H9 (cell line): ENCODE results near the gene GALNT2. TPM values are rescaled to one million over a fixed set of nuclear protein-coding genes. Genes with fewer than 3 reads are reported as not detected.

Source experiments
- DNase-seq: peaks from one replicate; pipeline ENCODE4 v3.0.0-alpha.2; 2017
- H2AFZ ChIP-seq: one replicate; pipeline ENCODE4 v1.6.1; 2013; ENCODE audit warnings: mild to moderate bottlenecking, low read length, control low read depth, moderate library complexity
- H2AK5ac ChIP-seq: 2 replicates; pipeline ENCODE4 v1.6.1; 2013; ENCODE audit warnings: low read length, control low read depth, mixed read lengths; ENCODE audit not compliant: insufficient read length
- H2BK120ac ChIP-seq: one replicate; pipeline ENCODE4 v1.6.1; 2013; ENCODE audit warnings: low read depth, mild to moderate bottlenecking, low read length, control low read depth, inconsistent platforms; ENCODE audit not compliant: poor library complexity, severe bottlenecking
- H2BK12ac ChIP-seq: 2 replicates; pipeline ENCODE4 v1.6.1; 2013; ENCODE audit warnings: low read length, control low read depth, mixed read lengths, low read depth; ENCODE audit not compliant: insufficient read length
- H2BK15ac ChIP-seq: 2 replicates; pipeline ENCODE4 v1.6.1; 2013; ENCODE audit warnings: low read depth, low read length, control low read depth
- H2BK20ac ChIP-seq: one replicate; pipeline ENCODE4 v1.6.1; 2013; ENCODE audit warnings: low read depth, mild to moderate bottlenecking, low read length, control low read depth, inconsistent platforms; ENCODE audit not compliant: poor library complexity, severe bottlenecking
- H2BK5ac ChIP-seq: 2 replicates; pipeline ENCODE4 v1.6.1; 2013; ENCODE audit warnings: low read length, control low read depth, mixed read lengths; ENCODE audit not compliant: insufficient read length
- H3K14ac ChIP-seq: 2 replicates; pipeline ENCODE4 v1.6.1; 2013; ENCODE audit warnings: low read length, control low read depth; ENCODE audit not compliant: insufficient read depth
- H3K18ac ChIP-seq: 2 replicates; pipeline ENCODE4 v1.6.1; 2013; ENCODE audit warnings: low read depth, mild to moderate bottlenecking, mixed read lengths, low read length, control low read depth; ENCODE audit not compliant: insufficient read length
- H3K23ac ChIP-seq: 2 replicates; pipeline ENCODE4 v1.6.1; 2013; ENCODE audit warnings: low read length, control low read depth, mixed read lengths, low read depth; ENCODE audit not compliant: insufficient read length
- H3K23me2 ChIP-seq: 2 replicates; pipeline ENCODE4 v1.6.1; 2013; ENCODE audit warnings: low read depth, mild to moderate bottlenecking, mixed read lengths, low read length, control low read depth; ENCODE audit not compliant: insufficient read length, poor library complexity, severe bottlenecking
- H3K27ac ChIP-seq: 2 replicates; pipeline ENCODE4 v1.5.1; 2013; ENCODE audit warnings: low read length, control low read depth, mixed read lengths, low read depth; ENCODE audit not compliant: insufficient read length
- H3K27me3 ChIP-seq: 2 replicates; pipeline ENCODE4 v1.6.1; 2013; ENCODE audit warnings: low read length, control low read depth, inconsistent platforms; ENCODE audit not compliant: insufficient read depth
- H3K4ac ChIP-seq: 2 replicates; pipeline ENCODE4 v1.6.1; 2013; ENCODE audit warnings: low read depth, mild to moderate bottlenecking, control low read depth, inconsistent platforms, low read length, moderate library complexity
- H3K4me1 ChIP-seq: 2 replicates; pipeline ENCODE4 v1.6.1; 2013; ENCODE audit warnings: low read length, control low read depth, inconsistent platforms; ENCODE audit not compliant: insufficient read depth
- H3K4me2 ChIP-seq: 2 replicates; pipeline ENCODE4 v1.6.1; 2013; ENCODE audit warnings: low read length, control low read depth, mixed read lengths; ENCODE audit not compliant: insufficient read length, insufficient read depth
- H3K56ac ChIP-seq: 2 replicates; pipeline ENCODE4 v1.6.1; 2013; ENCODE audit warnings: low read depth, mild to moderate bottlenecking, mixed read lengths, low read length, control low read depth; ENCODE audit not compliant: insufficient read length
- H3K79me1 ChIP-seq: 2 replicates; pipeline ENCODE4 v1.6.1; 2013; ENCODE audit warnings: low read depth, mild to moderate bottlenecking, moderate library complexity, low read length, control low read depth, inconsistent platforms; ENCODE audit not compliant: insufficient read depth, poor library complexity, severe bottlenecking
- H3K79me2 ChIP-seq: 2 replicates; pipeline ENCODE4 v1.6.1; 2013; ENCODE audit warnings: low read length, control low read depth, inconsistent platforms; ENCODE audit not compliant: insufficient read depth
- H3K9ac ChIP-seq: 2 replicates; pipeline ENCODE4 v1.6.1; 2013; ENCODE audit warnings: low read length, control low read depth, mixed read lengths; ENCODE audit not compliant: insufficient read length; ENCODE audit errors: extremely low read depth
- H3K9me3 ChIP-seq: one replicate; pipeline ENCODE4 v1.6.1; 2013; ENCODE audit warnings: low read depth, low read length, inconsistent platforms; ENCODE audit not compliant: control insufficient read depth
- H3T11ph ChIP-seq: one replicate; pipeline ENCODE4 v1.6.1; 2013; ENCODE audit warnings: mild to moderate bottlenecking, low read length, control low read depth, inconsistent platforms
- H4K20me1 ChIP-seq: one replicate; pipeline ENCODE4 v1.6.1; 2013; ENCODE audit not compliant: control insufficient read depth, insufficient read length, insufficient read depth
- H4K5ac ChIP-seq: 2 replicates; pipeline ENCODE4 v1.6.1; 2013; ENCODE audit warnings: low read depth, mild to moderate bottlenecking, mixed read lengths, low read length, control low read depth; ENCODE audit not compliant: insufficient read length
- H4K8ac ChIP-seq: replicated peaks from 2 replicates; pipeline ENCODE4 v1.6.1; 2013; ENCODE audit warnings: low read length, control low read depth, mixed read lengths, low read depth; ENCODE audit not compliant: insufficient read length
- H4K91ac ChIP-seq: 2 replicates; pipeline ENCODE4 v1.6.1; 2013; ENCODE audit warnings: low read depth, mild to moderate bottlenecking, moderate library complexity, mixed read lengths, low read length, control low read depth; ENCODE audit not compliant: insufficient read length
- H3K27ac Mint-ChIP-seq, 3 experiments: 2 replicates in 2 of 3; 3 replicates in 1 of 3; pipeline ENCODE4 v1.8.0; 2020 to 2021; ENCODE audit warnings: mixed read lengths in 3 of 3, mild to moderate bottlenecking in 1 of 3, moderate library complexity in 1 of 3
- H3K27me3 Mint-ChIP-seq: 2 replicates; pipeline ENCODE4 v1.8.0; 2021; ENCODE audit warnings: low read depth, mild to moderate bottlenecking, moderate library complexity, mixed read lengths
- H3K36me3 Mint-ChIP-seq, 3 experiments: 2 replicates in 2 of 3; 3 replicates in 1 of 3; pipeline ENCODE4 v1.8.0; 2020 to 2021; ENCODE audit warnings: low read depth in 3 of 3, mixed read lengths in 3 of 3; ENCODE audit not compliant: insufficient read depth in 1 of 3
- H3K4me1 Mint-ChIP-seq, 2 experiments: 2 replicates each; pipeline ENCODE4 v1.8.0; 2020; ENCODE audit warnings: mixed read lengths in 2 of 2
- H3K4me3 Mint-ChIP-seq, 2 experiments: 2 replicates in 1 of 2; 3 replicates in 1 of 2; pipeline ENCODE4 v1.8.0; 2020 to 2021; ENCODE audit warnings: mild to moderate bottlenecking in 2 of 2, mixed read lengths in 2 of 2, moderate library complexity in 1 of 2
- H3K9me3 Mint-ChIP-seq, 2 experiments: 2 replicates in 1 of 2; 3 replicates in 1 of 2; pipeline ENCODE4 v1.8.0; 2020; ENCODE audit warnings: mild to moderate bottlenecking in 2 of 2, mixed read lengths in 2 of 2, moderate library complexity in 1 of 2
- WGBS: extraction: QIAGEN DNeasy Blood & Tissue Kit; methylation state at CpG from one replicate; pipeline ENCODE4 v1.1.7; 2013; ENCODE audit warnings: missing lambda C conversion rate, low lambda C conversion rate, mixed read lengths; ENCODE audit not compliant: insufficient read length; ENCODE audit errors: extremely low coverage; 5-methylcytosine and 5-hydroxymethylcytosine counted together
- total RNA-seq: library from RNA; stranded (reverse); gene quantifications from 2 replicates; pipeline ENCODE4 v1.2.1, GENCODE V29; 2021
- TF ChIP-seq, protein P1 (sequence below): fragments of 200-600 bp; sonication (generic); conservative IDR thresholded peaks from 3 replicates; pipeline ENCODE4 v1.8.0; 2021; ENCODE audit warnings: antibody characterized with exemption, mild to moderate bottlenecking

GALNT2 gene
- total RNA-seq, 1 experiment from 2014 or later: 57.6 TPM

DNA sequence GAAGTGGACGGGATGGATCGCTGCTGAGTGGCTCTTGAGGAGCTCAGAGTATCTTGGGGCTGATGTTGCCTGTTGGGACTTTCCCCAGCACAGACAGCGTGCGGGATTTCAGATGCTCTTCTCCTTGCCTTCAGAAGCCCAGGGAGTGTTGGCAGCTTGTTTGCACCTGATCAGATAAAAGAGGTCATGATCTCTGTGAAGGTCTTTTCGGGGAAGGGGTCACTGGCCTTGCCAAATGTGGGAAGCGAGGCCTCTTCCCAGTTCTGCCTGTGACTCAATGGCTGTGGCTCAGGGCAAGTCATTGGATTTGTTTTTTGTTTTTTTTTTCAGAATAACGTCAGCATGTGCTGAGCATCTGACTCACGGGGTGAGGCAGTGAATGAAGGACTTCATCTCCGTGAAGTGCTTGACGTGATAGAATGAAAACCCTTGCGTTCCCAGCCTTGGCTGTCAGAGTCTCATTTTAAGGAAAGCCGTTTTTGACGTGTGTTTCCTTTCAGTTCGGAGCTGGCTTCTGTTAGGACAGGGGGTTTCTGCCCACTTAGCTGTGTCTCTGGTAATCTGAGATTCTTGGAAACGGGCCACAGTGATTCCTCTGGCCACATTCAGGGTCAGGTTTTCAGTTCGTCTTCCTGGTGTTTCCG lies 46.7 kb downstream of the GALNT2 start:
- H2BK15ac ChIP-seq: no peak overlapping the region
- no peak overlapping the region for H3K56ac ChIP-seq
- no peak overlapping the region for H2BK5ac ChIP-seq
- Mint-ChIP-seq H3K4me1 (peaks cover 40 to 55% of the 10 kb centered on the region in 2 experiments), H3K4me3 (no peak overlapping the region), H3K9me3 (no peaks in the 10 kb centered on the region), H3K27me3 (no peaks in the 10 kb centered on the region), H3K36me3 (peaks cover 8 to 20% (median 11%) of the 10 kb centered on the region in 3 experiments; a peak in 4 of 7 replicates), H3K27ac (peak overlapping the region in 2 of 3 experiments; percentile 53 to 85; a peak in 2 of 7 replicates)
- H3K9me3 ChIP-seq: no peaks in the 10 kb centered on the region
- no peak overlapping the region for H2BK120ac ChIP-seq
- no peak overlapping the region for H3K18ac ChIP-seq
- H3K23me2 ChIP-seq: no peaks in the 10 kb centered on the region
- no peaks in the 10 kb centered on the region for H3K27me3 ChIP-seq
- H3K9ac ChIP-seq: no peak overlapping the region
- H2BK20ac ChIP-seq: no peak overlapping the region
- no peak overlapping the region for H3K27ac ChIP-seq
- TF ChIP-seq, protein P1, sequence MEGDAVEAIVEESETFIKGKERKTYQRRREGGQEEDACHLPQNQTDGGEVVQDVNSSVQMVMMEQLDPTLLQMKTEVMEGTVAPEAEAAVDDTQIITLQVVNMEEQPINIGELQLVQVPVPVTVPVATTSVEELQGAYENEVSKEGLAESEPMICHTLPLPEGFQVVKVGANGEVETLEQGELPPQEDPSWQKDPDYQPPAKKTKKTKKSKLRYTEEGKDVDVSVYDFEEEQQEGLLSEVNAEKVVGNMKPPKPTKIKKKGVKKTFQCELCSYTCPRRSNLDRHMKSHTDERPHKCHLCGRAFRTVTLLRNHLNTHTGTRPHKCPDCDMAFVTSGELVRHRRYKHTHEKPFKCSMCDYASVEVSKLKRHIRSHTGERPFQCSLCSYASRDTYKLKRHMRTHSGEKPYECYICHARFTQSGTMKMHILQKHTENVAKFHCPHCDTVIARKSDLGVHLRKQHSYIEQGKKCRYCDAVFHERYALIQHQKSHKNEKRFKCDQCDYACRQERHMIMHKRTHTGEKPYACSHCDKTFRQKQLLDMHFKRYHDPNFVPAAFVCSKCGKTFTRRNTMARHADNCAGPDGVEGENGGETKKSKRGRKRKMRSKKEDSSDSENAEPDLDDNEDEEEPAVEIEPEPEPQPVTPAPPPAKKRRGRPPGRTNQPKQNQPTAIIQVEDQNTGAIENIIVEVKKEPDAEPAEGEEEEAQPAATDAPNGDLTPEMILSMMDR: no peak
- H4K20me1 ChIP-seq: no peaks in the 10 kb centered on the region
- H3K79me1 ChIP-seq: no peaks in the 10 kb centered on the region
- no peak overlapping the region for H2AK5ac ChIP-seq
- H3K14ac ChIP-seq: no peak overlapping the region
- H2AFZ ChIP-seq: no peak overlapping the region
- H3K23ac ChIP-seq: no peak overlapping the region
- H3K4ac ChIP-seq: no peak overlapping the region
- H4K91ac ChIP-seq: no peak overlapping the region
- no peak overlapping the region for H3K4me2 ChIP-seq
- WGBS: no CpG with 5 or more reads among the region's 17 CpGs
- H2BK12ac ChIP-seq: no peak overlapping the region
- H4K8ac ChIP-seq: no peak overlapping the region
- H3K79me2 ChIP-seq: peaks cover 5% of the 10 kb centered on the region; the same call in 1 of the 2 replicates
- H3K4me1 ChIP-seq: peaks cover 15% of the 10 kb centered on the region; the same call in 1 of the 2 replicates
- H3T11ph ChIP-seq: no peak overlapping the region
- no peak for DNase-seq
- no peak overlapping the region for H4K5ac ChIP-seq
